Large intestine (tissue), 3 donors: ENCODE measurements around the gene KCNA5. TPM values are rescaled to one million over a fixed set of nuclear protein-coding genes. Genes with fewer than 3 reads are reported as not detected.

Experiments used
- DNase-seq, 2 donors: peaks; one replicate each; pipeline versions ENCODE4 v3.0.0 to v3.0.0-alpha.2; 2013
- H3K27ac ChIP-seq: one replicate; pipeline ENCODE4 v1.5.1; 2013; ENCODE audit warnings: low read length
- H3K27me3 ChIP-seq: 2 replicates; pipeline ENCODE4 v1.6.1; 2013; ENCODE audit warnings: low read length; ENCODE audit not compliant: control insufficient read depth, insufficient read depth
- H3K36me3 ChIP-seq: 2 replicates; pipeline ENCODE4 v1.6.1; 2013; ENCODE audit warnings: low read length; ENCODE audit not compliant: control insufficient read depth, insufficient read depth
- H3K4me1 ChIP-seq: one replicate; pipeline ENCODE4 v1.6.1; 2013; ENCODE audit warnings: low read length; ENCODE audit not compliant: control insufficient read depth, insufficient read depth
- H3K4me3 ChIP-seq: one replicate; pipeline ENCODE4 v1.5.1; 2013; ENCODE audit warnings: low read length
- H3K9me3 ChIP-seq: one replicate; pipeline ENCODE4 v1.6.1; 2013; ENCODE audit warnings: mild to moderate bottlenecking, low read depth, low read length, moderate library complexity; ENCODE audit not compliant: control insufficient read depth
- WGBS: methylation state at CpG from one replicate; pipeline ENCODE4 v1.1.5; 2013; ENCODE audit warnings: low lambda C conversion rate; ENCODE audit not compliant: insufficient coverage; 5-methylcytosine and 5-hydroxymethylcytosine counted together
- polyA plus RNA-seq: library from polyadenylated mRNA; unstranded; fragments of 120-200 nt; gene quantifications from one replicate; pipeline ENCODE4 v1.2.1, GENCODE V29; 2013

KCNA5 gene
- polyA plus RNA-seq, 1 donor = 0.79 TPM

DNA sequence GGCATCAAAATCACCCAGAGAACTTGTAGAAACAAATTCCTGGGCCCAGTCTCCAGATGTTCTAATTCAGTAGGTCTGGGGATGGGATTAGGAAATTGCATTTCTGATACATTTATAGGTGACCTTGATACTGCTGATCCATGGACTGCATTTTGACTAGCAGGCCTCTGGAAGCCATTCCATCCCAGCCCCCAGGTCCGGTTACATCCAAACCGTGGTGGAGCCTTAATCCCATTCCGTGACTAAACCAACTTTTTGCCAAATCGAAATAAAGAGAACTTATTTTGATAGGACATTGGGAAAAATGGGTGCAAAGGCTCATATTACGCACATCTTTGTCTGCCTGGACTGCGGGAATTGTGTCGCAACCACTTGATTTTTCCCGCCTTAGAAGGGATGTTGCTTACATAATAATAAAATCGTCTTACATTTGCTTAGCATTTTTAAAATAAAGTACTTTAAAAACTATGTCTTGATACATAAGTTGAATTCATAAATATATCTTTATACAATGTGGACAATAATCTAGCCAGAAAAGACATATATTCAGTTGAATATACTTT, 5.8 kb upstream of the KCNA5 start:
- H3K36me3 ChIP-seq = no peaks in the 10 kb centered on the region
- no peak for DNase-seq
- H3K27ac ChIP-seq = no peak overlapping the region
- peaks cover 42% of the 10 kb centered on the region for H3K27me3 ChIP-seq
- 100% methylated on average over 1 of the region's 9 CpGs for WGBS
- no peak overlapping the region for H3K4me3 ChIP-seq
- H3K9me3 ChIP-seq = no peaks in the 10 kb centered on the region
- H3K4me1 ChIP-seq = no peaks in the 10 kb centered on the region

DNA sequence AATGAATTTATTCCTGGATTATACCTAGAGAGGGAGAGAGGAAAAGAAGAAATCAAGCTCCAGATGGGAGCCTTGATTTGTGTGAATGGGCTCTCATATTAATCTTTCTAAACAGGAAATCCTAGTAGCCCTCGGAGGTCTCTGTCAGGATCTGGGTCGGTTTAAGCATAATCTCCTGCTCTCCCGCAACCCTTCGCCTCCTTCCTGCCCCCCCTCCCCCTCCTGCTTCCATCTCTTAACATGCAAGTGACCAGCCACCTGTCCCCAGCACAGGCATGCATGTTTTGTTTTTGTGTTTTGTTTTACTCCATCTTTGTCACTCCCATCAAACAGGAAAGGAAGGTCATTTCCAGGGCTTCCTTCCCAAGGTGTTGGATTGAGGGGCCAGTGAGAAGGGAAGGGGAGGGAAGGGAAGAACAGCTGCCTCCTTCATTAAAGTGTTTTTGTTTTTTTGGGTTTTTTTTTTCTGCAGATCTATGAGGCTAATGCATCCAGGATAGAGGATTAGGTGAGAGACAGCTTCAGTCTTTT, 4.8 kb upstream of the KCNA5 start:
- H3K4me1 ChIP-seq = no peaks in the 10 kb centered on the region
- no peak for DNase-seq
- H3K27ac ChIP-seq = no peak overlapping the region
- WGBS = no CpG with 5 or more reads among the region's 4 CpGs
- H3K27me3 ChIP-seq = peaks cover 51% of the 10 kb centered on the region
- no peaks in the 10 kb centered on the region for H3K36me3 ChIP-seq
- H3K4me3 ChIP-seq = no peak overlapping the region
- H3K9me3 ChIP-seq = peaks cover 4% of the 10 kb centered on the region

DNA sequence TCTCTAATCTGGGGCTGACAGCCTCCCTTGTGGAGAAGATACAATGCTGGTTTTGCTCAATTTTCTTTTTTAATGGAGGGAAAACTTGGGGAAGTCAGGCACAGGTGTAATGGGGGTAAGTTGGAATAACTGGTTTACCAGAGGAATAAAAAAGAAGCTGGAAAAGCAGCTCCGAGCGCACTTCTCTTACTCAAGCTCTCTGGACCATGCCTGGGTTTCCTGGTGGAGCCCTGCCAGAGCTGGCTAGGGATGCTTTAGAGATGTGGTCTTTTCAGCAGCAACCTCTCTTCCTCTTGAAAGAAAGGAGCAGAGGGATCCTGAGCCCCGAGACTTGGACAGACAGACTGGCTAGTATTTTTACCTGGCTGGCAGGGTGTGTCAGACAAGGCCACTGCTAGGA, 3.9 kb upstream of the KCNA5 start:
- Histone ChIP-seq H3K27me3 (peaks cover 61% of the 10 kb centered on the region), H3K4me3 (no peak overlapping the region), H3K36me3 (no peaks in the 10 kb centered on the region), H3K4me1 (no peaks in the 10 kb centered on the region), H3K27ac (no peak overlapping the region), H3K9me3 (peaks cover 6% of the 10 kb centered on the region)
- no CpG with 5 or more reads among the region's 3 CpGs for WGBS
- no peak for DNase-seq

DNA sequence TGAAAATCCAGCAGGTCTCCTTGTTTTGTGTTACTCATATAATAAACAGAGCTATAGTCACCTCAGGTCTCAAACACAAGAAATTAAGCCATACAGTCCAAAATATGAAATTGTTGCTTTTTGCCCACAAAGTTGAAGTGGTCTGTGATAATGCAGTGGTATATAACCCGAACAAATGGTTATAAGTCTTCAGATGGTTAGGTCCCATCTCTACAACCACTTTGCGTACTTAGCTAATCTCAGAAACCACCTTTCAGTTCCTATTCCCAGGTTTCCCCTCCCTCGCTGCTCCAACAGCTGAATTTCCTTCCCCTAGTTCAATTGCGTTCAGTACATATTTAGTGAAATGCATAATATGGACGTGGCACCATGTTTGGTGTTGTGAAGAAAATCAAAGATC, 3.3 kb upstream of the KCNA5 start:
- Histone ChIP-seq H3K27me3 (peaks cover 65% of the 10 kb centered on the region), H3K36me3 (no peaks in the 10 kb centered on the region), H3K27ac (no peak overlapping the region), H3K4me1 (no peaks in the 10 kb centered on the region), H3K4me3 (no peak overlapping the region), H3K9me3 (peaks cover 6% of the 10 kb centered on the region)
- no peak for DNase-seq
- WGBS = 67% methylated on average over 1 of the region's 5 CpGs

DNA sequence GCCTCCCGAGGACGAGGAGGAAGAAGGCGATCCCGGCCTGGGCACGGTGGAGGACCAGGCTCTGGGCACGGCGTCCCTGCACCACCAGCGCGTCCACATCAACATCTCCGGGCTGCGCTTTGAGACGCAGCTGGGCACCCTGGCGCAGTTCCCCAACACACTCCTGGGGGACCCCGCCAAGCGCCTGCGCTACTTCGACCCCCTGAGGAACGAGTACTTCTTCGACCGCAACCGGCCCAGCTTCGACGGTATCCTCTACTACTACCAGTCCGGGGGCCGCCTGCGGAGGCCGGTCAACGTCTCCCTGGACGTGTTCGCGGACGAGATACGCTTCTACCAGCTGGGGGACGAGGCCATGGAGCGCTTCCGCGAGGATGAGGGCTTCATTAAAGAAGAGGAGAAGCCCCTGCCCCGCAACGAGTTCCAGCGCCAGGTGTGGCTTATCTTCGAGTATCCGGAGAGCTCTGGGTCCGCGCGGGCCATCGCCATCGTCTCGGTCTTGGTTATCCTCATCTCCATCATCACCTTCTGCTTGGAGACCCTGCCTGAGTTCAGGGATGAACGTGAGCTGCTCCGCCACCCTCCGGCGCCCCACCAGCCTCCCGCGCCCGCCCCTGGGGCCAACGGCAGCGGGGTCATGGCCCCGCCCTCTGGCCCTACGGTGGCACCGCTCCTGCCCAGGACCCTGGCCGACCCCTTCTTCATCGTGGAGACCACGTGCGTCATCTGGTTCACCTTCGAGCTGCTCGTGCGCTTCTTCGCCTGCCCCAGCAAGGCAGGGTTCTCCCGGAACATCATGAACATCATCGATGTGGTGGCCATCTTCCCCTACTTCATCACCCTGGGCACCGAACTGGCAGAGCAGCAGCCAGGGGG, 979 bp downstream of the KCNA5 start:
- no peak overlapping the region for H3K27ac ChIP-seq
- DNase-seq = no peak
- peaks cover 6% of the 10 kb centered on the region for H3K9me3 ChIP-seq
- no peaks in the 10 kb centered on the region for H3K4me1 ChIP-seq
- peaks cover 74% of the 10 kb centered on the region for H3K27me3 ChIP-seq
- WGBS = no CpG with 5 or more reads among the region's 71 CpGs
- H3K4me3 ChIP-seq = no peak overlapping the region
- no peaks in the 10 kb centered on the region for H3K36me3 ChIP-seq

DNA sequence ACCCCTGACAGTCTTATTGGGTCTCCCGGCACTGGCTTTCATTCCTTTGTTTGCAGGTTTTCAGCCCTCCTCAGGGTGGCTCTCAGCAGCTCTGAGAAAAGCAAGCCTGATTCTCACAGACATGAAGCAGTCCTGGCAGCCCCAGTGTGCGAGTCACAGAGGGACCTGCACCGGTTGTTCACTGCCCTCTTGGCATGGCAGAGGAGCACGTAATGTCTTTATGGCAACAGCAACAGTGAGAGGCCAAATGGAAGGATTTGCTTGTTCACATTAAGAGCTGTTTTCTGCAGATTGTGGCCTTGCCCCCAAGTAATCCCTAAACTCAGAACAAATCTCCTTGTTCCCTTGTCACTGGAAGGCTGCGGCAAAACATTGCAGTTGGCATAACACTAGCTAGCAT, 3.4 kb downstream of the KCNA5 start:
- H3K27ac ChIP-seq = no peak overlapping the region
- WGBS = no CpG with 5 or more reads among the region's 5 CpGs
- H3K36me3 ChIP-seq = no peaks in the 10 kb centered on the region
- no peaks in the 10 kb centered on the region for H3K4me1 ChIP-seq
- no peak overlapping the region for H3K4me3 ChIP-seq
- peaks cover 6% of the 10 kb centered on the region for H3K9me3 ChIP-seq
- DNase-seq = no peak
- peaks cover 67% of the 10 kb centered on the region for H3K27me3 ChIP-seq

DNA sequence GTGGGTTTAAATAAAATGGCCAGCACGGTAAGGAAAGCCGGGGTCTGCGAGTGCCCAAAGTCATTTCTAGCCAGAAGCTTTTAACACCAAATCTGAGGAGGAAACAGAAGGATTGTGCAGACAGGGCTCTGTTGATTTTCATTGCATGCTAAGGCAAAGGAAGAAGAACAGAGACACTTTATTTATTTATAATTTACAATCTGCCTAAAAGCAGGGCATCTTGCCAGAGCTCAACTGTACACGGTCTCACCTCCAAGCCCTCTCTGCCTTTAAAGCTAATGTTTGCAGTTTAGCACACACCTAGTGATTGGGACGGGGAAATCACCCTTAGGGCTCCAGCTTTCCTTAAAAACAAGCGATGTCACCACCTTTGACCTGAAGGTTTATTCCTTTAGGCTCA, 4.0 kb downstream of the KCNA5 start:
- whole genome bisulfite sequencing = no CpG with 5 or more reads among the region's 6 CpGs
- H3K36me3 ChIP-seq = no peaks in the 10 kb centered on the region
- peaks cover 6% of the 10 kb centered on the region for H3K9me3 ChIP-seq
- H3K27ac ChIP-seq = no peak overlapping the region
- DNase-seq = no peak
- H3K4me3 ChIP-seq = no peak overlapping the region
- peaks cover 64% of the 10 kb centered on the region for H3K27me3 ChIP-seq
- no peaks in the 10 kb centered on the region for H3K4me1 ChIP-seq

DNA sequence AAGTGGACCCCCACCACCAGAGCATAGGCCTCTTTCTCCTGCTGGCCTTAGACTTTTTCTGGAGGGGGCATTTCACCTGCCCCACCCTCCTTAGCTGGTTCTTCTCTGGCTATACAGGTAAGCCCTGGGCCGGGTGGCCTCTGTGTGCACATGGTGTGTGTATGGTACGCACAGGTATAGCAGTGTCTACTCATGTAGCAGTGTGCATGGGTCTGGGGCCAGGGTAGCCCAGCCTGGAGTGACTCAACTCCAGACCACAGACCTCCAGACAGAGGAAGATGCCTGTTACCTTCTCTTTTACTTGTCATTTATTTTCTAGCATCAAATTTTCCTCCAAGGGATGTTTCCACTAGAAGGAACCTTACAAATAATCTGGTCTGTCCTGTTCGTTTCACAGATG, 6.9 kb downstream of the KCNA5 start:
- Histone ChIP-seq H3K9me3 (no peaks in the 10 kb centered on the region), H3K27ac (no peak overlapping the region)
- whole genome bisulfite sequencing = no CpG with 5 or more reads among the region's 3 CpGs

DNA sequence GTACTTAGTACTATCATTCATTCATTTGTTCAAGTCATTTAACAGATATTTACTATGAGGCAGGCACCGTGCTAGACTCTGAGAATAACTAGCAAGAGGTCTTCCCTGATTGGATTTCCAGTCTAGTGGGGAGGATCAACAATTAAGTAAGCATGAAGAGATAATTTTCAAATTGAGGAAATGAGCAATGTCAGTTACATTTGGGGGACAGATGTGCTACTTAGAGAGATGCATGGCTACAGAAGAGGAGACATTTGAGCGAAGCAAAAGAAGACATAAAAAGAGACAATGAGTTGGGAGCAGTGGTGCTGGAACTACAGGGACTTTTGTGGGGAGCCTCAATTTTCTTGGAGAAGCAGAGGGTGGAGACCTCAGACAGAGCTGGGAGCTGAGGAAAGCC, 7.7 kb downstream of the KCNA5 start:
- H3K4me1 ChIP-seq = no peaks in the 10 kb centered on the region
- H3K27ac ChIP-seq = no peak overlapping the region
- H3K9me3 ChIP-seq = no peaks in the 10 kb centered on the region
- WGBS = 100% methylated on average over 1 of the region's 2 CpGs
- H3K4me3 ChIP-seq = no peak overlapping the region
- DNase-seq = no peak
- peaks cover 32% of the 10 kb centered on the region for H3K27me3 ChIP-seq
- H3K36me3 ChIP-seq = no peaks in the 10 kb centered on the region

More for the DNA sequence above, 6.9 kb downstream of the KCNA5 start:
- no peak for DNase-seq
- H3K36me3 ChIP-seq = no peaks in the 10 kb centered on the region
- H3K4me1 ChIP-seq = no peaks in the 10 kb centered on the region
- peaks cover 37% of the 10 kb centered on the region for H3K27me3 ChIP-seq
- H3K4me3 ChIP-seq = no peak overlapping the region

DNA sequence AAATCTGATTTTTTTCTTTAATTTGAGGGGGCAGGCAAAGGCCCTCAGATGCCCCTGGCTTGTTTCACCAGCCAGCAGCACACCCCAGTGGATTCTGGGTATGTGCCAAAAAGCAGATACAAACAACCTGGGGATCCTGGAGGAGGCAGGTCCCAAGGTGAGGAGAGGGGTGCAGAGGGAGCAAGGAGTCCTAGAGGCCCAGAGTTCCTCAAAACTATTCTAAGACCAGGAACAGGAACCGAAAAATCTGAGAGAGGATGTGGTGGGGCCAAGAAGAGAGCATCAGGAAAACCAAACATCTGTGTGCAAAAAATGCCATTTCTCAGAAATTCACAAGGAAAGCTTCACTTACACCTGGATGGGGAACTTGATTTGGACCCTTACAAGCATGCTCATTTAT, 8.2 kb downstream of the KCNA5 start:
- Histone ChIP-seq H3K27ac (no peak overlapping the region), H3K9me3 (no peaks in the 10 kb centered on the region), H3K36me3 (no peaks in the 10 kb centered on the region), H3K27me3 (peaks cover 29% of the 10 kb centered on the region), H3K4me3 (no peak overlapping the region), H3K4me1 (no peaks in the 10 kb centered on the region)
- 60% methylated on average over 1 of the region's 1 CpG for WGBS
- no peak for DNase-seq
